Cardiac fibroblast (primary cell): ENCODE measurements around the gene KIF13A.
"Not testable (repeated sequence)": the region's sequence is repeated elsewhere in the genome, so short reads cannot be mapped to it uniquely, and the experiment has no call there.

Experiments used
- DNase-seq, 2 donors: peaks; one replicate each; pipeline versions ENCODE4 v3.0.0 to v3.0.0-alpha.2; 2010; ENCODE audit warnings: low read depth in 2 of 2
- H3K4me3 ChIP-seq, 2 donors: replicated peaks in 1 of 2; 1 replicate in 1 of 2; 2 replicates in 1 of 2; pipeline ENCODE4 v1.5.1; 2011; ENCODE audit warnings: low read depth in 2 of 2, low read length in 2 of 2, mild to moderate bottlenecking in 2 of 2, moderate library complexity in 1 of 2
- CTCF ChIP-seq: IDR thresholded peaks from one replicate; pipeline ENCODE4 v1.5.1; 2011; ENCODE audit warnings: low read depth, mild to moderate bottlenecking, low read length, inconsistent platforms

The KIF13A gene

GRCh38 chr6:17861361-17861760 lies 126.1 kb downstream of the KIF13A start:
- H3K4me3 ChIP-seq: no peak overlapping the region
- TF ChIP-seq CTCF: no peak
- DNase-seq: no peak

GRCh38 chr6:17859846-17860245 lies 127.6 kb downstream of the KIF13A start:
- no peak for DNase-seq

GRCh38 chr6:17858584-17858983 lies 128.9 kb downstream of the KIF13A start:
- no peak overlapping the region for H3K4me3 ChIP-seq
- no peak for TF ChIP-seq CTCF
- DNase-seq: no peak

More at GRCh38 chr6:17859846-17860245, 127.6 kb downstream of the KIF13A start:
- no peak overlapping the region for H3K4me3 ChIP-seq
- TF ChIP-seq CTCF: no peak

GRCh38 chr6:17857188-17857587 lies 130.2 kb downstream of the KIF13A start:
- not testable (repeated sequence) for H3K4me3 ChIP-seq, DNase-seq

- no peak overlapping the region for H3K4me3 ChIP-seq
- DNase-seq: no peak
- TF ChIP-seq CTCF: no peak
Observed at GRCh38 chr6:17856306-17856705, 131.1 kb downstream of the KIF13A start.

- no peak for DNase-seq
- no peak overlapping the region for H3K4me3 ChIP-seq
- no peak for TF ChIP-seq CTCF
Observed at GRCh38 chr6:17855381-17855780, 132.1 kb downstream of the KIF13A start.

- no peak overlapping the region for H3K4me3 ChIP-seq
- no peak for DNase-seq
- no peak for TF ChIP-seq CTCF
Observed at GRCh38 chr6:17853533-17853932, 133.9 kb downstream of the KIF13A start.
